Activated T-cell treated with anti-CD3 and anti-CD28 coated beads, Interleukin-2, amount 50 U/mL, for 72 hours (primary cell): ENCODE results near the gene EPB41L2. TPM values are rescaled to one million over a fixed set of nuclear protein-coding genes. Genes with fewer than 3 reads are reported as not detected.

Experiments
- ATAC-seq, 2 donors: fragments of 150-1000 bp; cut with Tn5 transposase; replicated peaks in 1 of 2; 2 replicates each; pipeline ENCODE4 v1.10.0; 2021; ENCODE audit warnings: moderate library complexity in 2 of 2, mild to moderate bottlenecking in 1 of 2
- DNase-seq, 2 donors: peaks; one replicate each; pipeline ENCODE4 v3.0.0; 2021 to 2022; ENCODE audit warnings: mixed read lengths in 1 of 2
- H3K27ac Mint-ChIP-seq: one replicate; pipeline ENCODE4 v1.8.0; 2022; ENCODE audit warnings: mild to moderate bottlenecking, moderate library complexity, mixed read lengths
- H3K27me3 Mint-ChIP-seq: one replicate; pipeline ENCODE4 v1.8.0; 2022; ENCODE audit warnings: low read depth, mixed read lengths
- H3K36me3 Mint-ChIP-seq, 2 donors: one replicate each; pipeline ENCODE4 v1.8.0; 2022; ENCODE audit warnings: mixed read lengths in 2 of 2, mild to moderate bottlenecking in 1 of 2; ENCODE audit not compliant: insufficient read depth in 2 of 2
- H3K4me1 Mint-ChIP-seq: one replicate; pipeline ENCODE4 v1.8.0; 2022; ENCODE audit warnings: low read depth, mixed read lengths
- H3K4me3 Mint-ChIP-seq, 2 donors: one replicate each; pipeline ENCODE4 v1.8.0; 2022; ENCODE audit warnings: mild to moderate bottlenecking in 2 of 2, mixed read lengths in 2 of 2, moderate library complexity in 2 of 2
- H3K9me3 Mint-ChIP-seq, 2 donors: one replicate each; pipeline ENCODE4 v1.8.0; 2022; ENCODE audit warnings: mixed read lengths in 2 of 2
- total RNA-seq, 2 donors: library from RNA; stranded (reverse); gene quantifications; one replicate each; pipeline ENCODE4 v1.2.3, GENCODE V29; 2022

Gene EPB41L2
- total RNA-seq, 2 donors from 2014 or later = 17.5 to 27.4 TPM

GRCh38 chr6:131003488-131004386 lies 59.3 kb downstream of the EPB41L2 start:
- Mint-ChIP-seq H3K9me3 (peaks cover 12% of the 10 kb centered on the region in 2 donors), H3K27me3 (no peaks in the 10 kb centered on the region), H3K27ac (no peak overlapping the region), H3K4me3 (no peak overlapping the region), H3K4me1 (no peaks in the 10 kb centered on the region), H3K36me3 (peaks cover 11 to 16% of the 10 kb centered on the region in 2 donors)
- DNase-seq (no peak), ATAC-seq (no peak)

- Mint-ChIP-seq H3K27me3 (no peaks in the 10 kb centered on the region), H3K9me3 (peaks cover 10 to 11% of the 10 kb centered on the region in 2 donors), H3K27ac (no peak overlapping the region), H3K36me3 (peaks cover 9 to 11% of the 10 kb centered on the region in 2 donors), H3K4me3 (no peak overlapping the region), H3K4me1 (no peaks in the 10 kb centered on the region)
- ATAC-seq = no peak
- DNase-seq = no peak
These were observed 60.4 kb downstream of the EPB41L2 start for GRCh38 chr6:131002661-131002980.

GRCh38 chr6:131001945-131002660 lies 60.9 kb downstream of the EPB41L2 start:
- DNase-seq (no peak), ATAC-seq (no peak)
- Mint-ChIP-seq H3K27me3 (no peaks in the 10 kb centered on the region), H3K9me3 (peaks cover 5% of the 10 kb centered on the region in 2 donors), H3K4me3 (no peak overlapping the region), H3K27ac (no peak overlapping the region), H3K36me3 (peaks cover 4 to 6% of the 10 kb centered on the region in 2 donors), H3K4me1 (no peaks in the 10 kb centered on the region)

GRCh38 chr6:131001111-131001736 lies 61.8 kb downstream of the EPB41L2 start:
- no peak for ATAC-seq
- Mint-ChIP-seq H3K9me3 (peaks cover 0 to 2% of the 10 kb centered on the region in 2 donors), H3K36me3 (no peaks in the 10 kb centered on the region), H3K4me3 (no peak overlapping the region), H3K4me1 (no peaks in the 10 kb centered on the region), H3K27me3 (no peaks in the 10 kb centered on the region), H3K27ac (no peak overlapping the region)
- no peak for DNase-seq

- H3K4me1 Mint-ChIP-seq = no peaks in the 10 kb centered on the region
- H3K27ac Mint-ChIP-seq = no peak overlapping the region
- DNase-seq (no peak), ATAC-seq (no peak)
- no peaks in the 10 kb centered on the region for H3K27me3 Mint-ChIP-seq
- H3K9me3 Mint-ChIP-seq = no peaks in the 10 kb centered on the region
- peaks cover 0 to 2% of the 10 kb centered on the region in 2 donors for H3K36me3 Mint-ChIP-seq
- H3K4me3 Mint-ChIP-seq = no peak overlapping the region
These were observed 62.5 kb downstream of the EPB41L2 start for GRCh38 chr6:131000544-131000943.

GRCh38 chr6:130997061-130997753 lies 65.8 kb downstream of the EPB41L2 start:
- H3K27ac Mint-ChIP-seq = no peak overlapping the region
- no peak for DNase-seq
- peaks cover 0 to 2% of the 10 kb centered on the region in 2 donors for H3K36me3 Mint-ChIP-seq
- no peak overlapping the region for H3K4me3 Mint-ChIP-seq
- H3K9me3 Mint-ChIP-seq = no peaks in the 10 kb centered on the region
- no peaks in the 10 kb centered on the region for H3K27me3 Mint-ChIP-seq
- ATAC-seq = no peak
- no peaks in the 10 kb centered on the region for H3K4me1 Mint-ChIP-seq

- Mint-ChIP-seq H3K4me3 (no peak overlapping the region), H3K36me3 (peaks cover 0 to 2% of the 10 kb centered on the region in 2 donors), H3K9me3 (no peaks in the 10 kb centered on the region)
These were observed 66.4 kb downstream of the EPB41L2 start for GRCh38 chr6:130996635-130997034.

GRCh38 chr6:130995783-130996447 lies 67.1 kb downstream of the EPB41L2 start:
- DNase-seq (no peak), ATAC-seq (no peak)
- no peaks in the 10 kb centered on the region for H3K27me3 Mint-ChIP-seq
- H3K4me1 Mint-ChIP-seq = no peaks in the 10 kb centered on the region
- no peak overlapping the region for H3K27ac Mint-ChIP-seq
- no peak overlapping the region for H3K4me3 Mint-ChIP-seq
- H3K36me3 Mint-ChIP-seq = peaks cover 0 to 2% of the 10 kb centered on the region in 2 donors
- no peaks in the 10 kb centered on the region for H3K9me3 Mint-ChIP-seq

More at GRCh38 chr6:130996635-130997034, 66.4 kb downstream of the EPB41L2 start:
- no peak for ATAC-seq
- no peaks in the 10 kb centered on the region for H3K4me1 Mint-ChIP-seq
- no peak overlapping the region for H3K27ac Mint-ChIP-seq
- no peak for DNase-seq
- no peaks in the 10 kb centered on the region for H3K27me3 Mint-ChIP-seq

GRCh38 chr6:130994319-130995097 lies 68.5 kb downstream of the EPB41L2 start:
- Mint-ChIP-seq H3K27ac (no peak overlapping the region), H3K4me3 (no peak overlapping the region), H3K27me3 (no peaks in the 10 kb centered on the region), H3K4me1 (no peaks in the 10 kb centered on the region), H3K9me3 (no peaks in the 10 kb centered on the region), H3K36me3 (peaks cover 0 to 2% of the 10 kb centered on the region in 2 donors)
- ATAC-seq = no peak
- DNase-seq = no peak

GRCh38 chr6:130993292-130993765 lies 69.7 kb downstream of the EPB41L2 start:
- Mint-ChIP-seq H3K4me3 (no peak overlapping the region), H3K9me3 (no peaks in the 10 kb centered on the region), H3K27ac (no peak overlapping the region), H3K27me3 (no peaks in the 10 kb centered on the region), H3K4me1 (no peaks in the 10 kb centered on the region), H3K36me3 (peaks cover 0 to 2% of the 10 kb centered on the region in 2 donors)
- ATAC-seq = no peak
- DNase-seq = no peak

GRCh38 chr6:130991422-130992137 lies 71.5 kb downstream of the EPB41L2 start:
- Mint-ChIP-seq H3K9me3 (no peaks in the 10 kb centered on the region), H3K4me3 (no peak overlapping the region), H3K27me3 (no peaks in the 10 kb centered on the region), H3K4me1 (no peaks in the 10 kb centered on the region), H3K36me3 (peaks cover 0 to 2% of the 10 kb centered on the region in 2 donors), H3K27ac (no peak overlapping the region)
- ATAC-seq (no peak), DNase-seq (no peak)
